ENCODE results near the gene CAPN10. TPM values are rescaled to one million over a fixed set of nuclear protein-coding genes. Genes with fewer than 3 reads are reported as not detected.
A peak's percentile ranks its signal among the peaks of the same experiment; 100 is the strongest.

Gene CAPN10
- total RNA-seq, 1 experiment from 2014 or later = 22.9 TPM

- Histone ChIP-seq H3K4me2 (ENCODE audit: low read depth, low read length, poor library complexity, severe bottlenecking) (peak overlapping the region; percentile 80), H3K36me3 (ENCODE audit: insufficient read depth, low read length) (peaks cover 4% of the 10 kb centered on the region; the same call in 1 of the 2 replicates), H3K79me2 (ENCODE audit: low read length) (peaks cover 44% of the 10 kb centered on the region), H4K20me1 (ENCODE audit: insufficient read depth, low read depth, low read length) (no peaks in the 10 kb centered on the region; the same call in 1 of the 2 replicates), H2AFZ (ENCODE audit: low read length) (0 out of 2 replicates have a peak overlapping the region, but pooled peaks have one; percentile 1), H3K4me3 (ENCODE audit: low read length) (peak overlapping the region; percentile 95), H3K9me2 (replicated peaks; ENCODE audit: insufficient read depth, low read length) (no peaks in the 10 kb centered on the region), H3K4me1 (ENCODE audit: low read length) (peaks cover 61% of the 10 kb centered on the region), H3K27me3 (ENCODE audit: low read length) (no peaks in the 10 kb centered on the region), H3K9ac (ENCODE audit: low read length) (peak overlapping the region; percentile 91), H3K9me3 (ENCODE audit: low read length) (no peaks in the 10 kb centered on the region), H3K27ac (ENCODE audit: low read length) (peak overlapping the region; percentile 81)
- peak; percentile 97 for DNase-seq
These were observed 20.1 kb upstream of the CAPN10 start for GRCh38 chr2:240566203-240567136.

GRCh38 chr2:240567137-240567871 lies 19.2 kb upstream of the CAPN10 start:
- Histone ChIP-seq H3K4me1 (ENCODE audit: low read length) (peaks cover 53% of the 10 kb centered on the region), H3K79me2 (ENCODE audit: low read length) (peaks cover 43% of the 10 kb centered on the region), H3K9me3 (ENCODE audit: low read length) (no peaks in the 10 kb centered on the region), H3K4me2 (ENCODE audit: low read depth, low read length, poor library complexity, severe bottlenecking) (peak overlapping the region; percentile 73), H3K9ac (ENCODE audit: low read length) (peak overlapping the region; percentile 91), H3K4me3 (ENCODE audit: low read length) (peak overlapping the region; percentile 95), H4K20me1 (ENCODE audit: insufficient read depth, low read depth, low read length) (no peaks in the 10 kb centered on the region; the same call in 1 of the 2 replicates), H2AFZ (ENCODE audit: low read length) (no peak overlapping the region), H3K36me3 (ENCODE audit: insufficient read depth, low read length) (peaks cover 4% of the 10 kb centered on the region; the same call in 1 of the 2 replicates), H3K27ac (ENCODE audit: low read length) (peak overlapping the region; percentile 49), H3K27me3 (ENCODE audit: low read length) (no peaks in the 10 kb centered on the region), H3K9me2 (replicated peaks; ENCODE audit: insufficient read depth, low read length) (no peaks in the 10 kb centered on the region)
- DNase-seq = no peak

- H3K4me2 ChIP-seq (ENCODE audit: low read depth, low read length, poor library complexity, severe bottlenecking) = peak within 1 kb of the TSS; percentile 96
- no peaks in the 10 kb centered on the region for H3K9me2 ChIP-seq (replicated peaks; ENCODE audit: insufficient read depth, low read length)
- no peaks in the 10 kb centered on the region for H3K27me3 ChIP-seq (ENCODE audit: low read length)
- DNase-seq = peak; percentile 71
- peaks cover 4% of the 10 kb centered on the region; the same call in 1 of the 2 replicates for H3K36me3 ChIP-seq (ENCODE audit: insufficient read depth, low read length)
- peaks cover 37% of the 10 kb centered on the region for H3K79me2 ChIP-seq (ENCODE audit: low read length)
- peak within 1 kb of the TSS; percentile 69; the same call in 1 of the 2 replicates for H2AFZ ChIP-seq (ENCODE audit: low read length)
- no peaks in the 10 kb centered on the region for H3K9me3 ChIP-seq (ENCODE audit: low read length)
- H3K27ac ChIP-seq (ENCODE audit: low read length) = peak within 1 kb of the TSS; percentile 58
- peaks cover 49% of the 10 kb centered on the region for H3K4me1 ChIP-seq (ENCODE audit: low read length)
- no peaks in the 10 kb centered on the region; the same call in 1 of the 2 replicates for H4K20me1 ChIP-seq (ENCODE audit: insufficient read depth, low read depth, low read length)
- H3K4me3 ChIP-seq (ENCODE audit: low read length) = peak within 1 kb of the TSS; percentile 99
- H3K9ac ChIP-seq (ENCODE audit: low read length) = peak within 1 kb of the TSS; percentile 96
These were observed 18.5 kb upstream of the CAPN10 start, which contains the start of gene RNPEPL1 for GRCh38 chr2:240567872-240568677. RNPEPL1 (plus strand) TSS chr2:240568484; CDS start chr2:240568587, 103 bp downstream.

GRCh38 chr2:240568678-240569522 lies 17.6 kb upstream of the CAPN10 start:
- no peaks in the 10 kb centered on the region for H3K9me3 ChIP-seq (ENCODE audit: low read length)
- peak overlapping the region; percentile 58 for H3K27ac ChIP-seq (ENCODE audit: low read length)
- no peak overlapping the region for H2AFZ ChIP-seq (ENCODE audit: low read length)
- H4K20me1 ChIP-seq (ENCODE audit: insufficient read depth, low read depth, low read length) = no peaks in the 10 kb centered on the region; the same call in 1 of the 2 replicates
- peak overlapping the region; percentile 96 for H3K4me2 ChIP-seq (ENCODE audit: low read depth, low read length, poor library complexity, severe bottlenecking)
- H3K27me3 ChIP-seq (ENCODE audit: low read length) = no peaks in the 10 kb centered on the region
- no peaks in the 10 kb centered on the region for H3K9me2 ChIP-seq (replicated peaks; ENCODE audit: insufficient read depth, low read length)
- peaks cover 49% of the 10 kb centered on the region for H3K4me1 ChIP-seq (ENCODE audit: low read length)
- H3K4me3 ChIP-seq (ENCODE audit: low read length) = peak overlapping the region; percentile 99
- H3K79me2 ChIP-seq (ENCODE audit: low read length) = peaks cover 37% of the 10 kb centered on the region
- DNase-seq = peak; percentile 91
- H3K36me3 ChIP-seq (ENCODE audit: insufficient read depth, low read length) = no peaks in the 10 kb centered on the region; the same call in 1 of the 2 replicates
- peak overlapping the region; percentile 96 for H3K9ac ChIP-seq (ENCODE audit: low read length)

GRCh38 chr2:240569523-240569997 lies 17.0 kb upstream of the CAPN10 start:
- peaks cover 37% of the 10 kb centered on the region for H3K79me2 ChIP-seq (ENCODE audit: low read length)
- no peaks in the 10 kb centered on the region for H3K9me3 ChIP-seq (ENCODE audit: low read length)
- H3K4me2 ChIP-seq (ENCODE audit: low read depth, low read length, poor library complexity, severe bottlenecking) = peak overlapping the region; percentile 96
- no peaks in the 10 kb centered on the region for H3K27me3 ChIP-seq (ENCODE audit: low read length)
- no peak overlapping the region for H2AFZ ChIP-seq (ENCODE audit: low read length)
- H3K4me3 ChIP-seq (ENCODE audit: low read length) = peak overlapping the region; percentile 99
- peak overlapping the region; percentile 96 for H3K9ac ChIP-seq (ENCODE audit: low read length)
- H3K4me1 ChIP-seq (ENCODE audit: low read length) = peaks cover 49% of the 10 kb centered on the region
- no peaks in the 10 kb centered on the region; the same call in 1 of the 2 replicates for H4K20me1 ChIP-seq (ENCODE audit: insufficient read depth, low read depth, low read length)
- DNase-seq = no peak
- no peaks in the 10 kb centered on the region for H3K36me3 ChIP-seq (ENCODE audit: insufficient read depth, low read length)
- H3K27ac ChIP-seq (ENCODE audit: low read length) = no peak overlapping the region
- H3K9me2 ChIP-seq (replicated peaks; ENCODE audit: insufficient read depth, low read length) = no peaks in the 10 kb centered on the region

- Histone ChIP-seq H3K36me3 (ENCODE audit: insufficient read depth, low read length) (no peaks in the 10 kb centered on the region), H3K79me2 (ENCODE audit: low read length) (peaks cover 37% of the 10 kb centered on the region), H3K27me3 (ENCODE audit: low read length) (no peaks in the 10 kb centered on the region), H4K20me1 (ENCODE audit: insufficient read depth, low read depth, low read length) (no peaks in the 10 kb centered on the region; the same call in 1 of the 2 replicates), H3K4me3 (ENCODE audit: low read length) (peak overlapping the region; percentile 99; the same call in 1 of the 2 replicates), H3K9me3 (ENCODE audit: low read length) (no peaks in the 10 kb centered on the region), H2AFZ (ENCODE audit: low read length) (no peak overlapping the region), H3K27ac (ENCODE audit: low read length) (no peak overlapping the region), H3K9me2 (replicated peaks; ENCODE audit: insufficient read depth, low read length) (no peaks in the 10 kb centered on the region), H3K9ac (ENCODE audit: low read length) (peak overlapping the region; percentile 96), H3K4me2 (ENCODE audit: low read depth, low read length, poor library complexity, severe bottlenecking) (peak overlapping the region; percentile 96), H3K4me1 (ENCODE audit: low read length) (peaks cover 44% of the 10 kb centered on the region)
- DNase-seq = no peak
These were observed 16.5 kb upstream of the CAPN10 start for GRCh38 chr2:240569998-240570530.

Measured in Karpas-422 (cell line).